Measurements from ENCODE around the gene C1GALT1C1L.
"Not testable (repeated sequence)": the region's sequence is repeated elsewhere in the genome, so short reads cannot be mapped to it uniquely, and the experiment has no call there.

C1GALT1C1L gene

GRCh38 chr2:43648994-43649701 is 27.1 kb downstream of the C1GALT1C1L start:
- peak; percentile 32 for DNase-seq

- no peak for DNase-seq
Measured at GRCh38 chr2:43643680-43644079, 32.5 kb downstream of the C1GALT1C1L start.

GRCh38 chr2:43642363-43642762 is 33.9 kb downstream of the C1GALT1C1L start:
- DNase-seq = no peak

GRCh38 chr2:43637030-43637803 is 39.0 kb downstream of the C1GALT1C1L start, which contains the start of gene PLEKHH2:
TSS of gene PLEKHH2 (plus strand) at chr2:43637260. CDS start at chr2:43644674, 7,414 bp downstream.
- DNase-seq = peak; percentile 95

- DNase-seq = no peak
Measured at GRCh38 chr2:43636621-43637020, 39.6 kb downstream of the C1GALT1C1L start.

- not testable (repeated sequence) for DNase-seq
Measured at GRCh38 chr2:43636153-43636552, 40.1 kb downstream of the C1GALT1C1L start.

- no peak for DNase-seq
Measured at GRCh38 chr2:43634604-43635306, 41.5 kb downstream of the C1GALT1C1L start.

GRCh38 chr2:43631618-43632317 is 44.5 kb downstream of the C1GALT1C1L start:
- no peak for DNase-seq

All from femur (tissue), 1 donor.